ENCODE data around the gene CLRN3.
A peak's percentile ranks its signal among the peaks of the same experiment; 100 is the strongest.

CLRN3 gene

GRCh38 chr10:127869329-127869728 is 23.4 kb downstream of the CLRN3 start:
- DNase-seq (ENCODE audit: low spot score): no peak
- Histone ChIP-seq H3K4me3 (no peak overlapping the region), H3K27ac (no peak overlapping the region)
- TF ChIP-seq, protein P1, sequence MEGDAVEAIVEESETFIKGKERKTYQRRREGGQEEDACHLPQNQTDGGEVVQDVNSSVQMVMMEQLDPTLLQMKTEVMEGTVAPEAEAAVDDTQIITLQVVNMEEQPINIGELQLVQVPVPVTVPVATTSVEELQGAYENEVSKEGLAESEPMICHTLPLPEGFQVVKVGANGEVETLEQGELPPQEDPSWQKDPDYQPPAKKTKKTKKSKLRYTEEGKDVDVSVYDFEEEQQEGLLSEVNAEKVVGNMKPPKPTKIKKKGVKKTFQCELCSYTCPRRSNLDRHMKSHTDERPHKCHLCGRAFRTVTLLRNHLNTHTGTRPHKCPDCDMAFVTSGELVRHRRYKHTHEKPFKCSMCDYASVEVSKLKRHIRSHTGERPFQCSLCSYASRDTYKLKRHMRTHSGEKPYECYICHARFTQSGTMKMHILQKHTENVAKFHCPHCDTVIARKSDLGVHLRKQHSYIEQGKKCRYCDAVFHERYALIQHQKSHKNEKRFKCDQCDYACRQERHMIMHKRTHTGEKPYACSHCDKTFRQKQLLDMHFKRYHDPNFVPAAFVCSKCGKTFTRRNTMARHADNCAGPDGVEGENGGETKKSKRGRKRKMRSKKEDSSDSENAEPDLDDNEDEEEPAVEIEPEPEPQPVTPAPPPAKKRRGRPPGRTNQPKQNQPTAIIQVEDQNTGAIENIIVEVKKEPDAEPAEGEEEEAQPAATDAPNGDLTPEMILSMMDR (IDR thresholded peaks at IDR 0.05): no peak

DNA sequence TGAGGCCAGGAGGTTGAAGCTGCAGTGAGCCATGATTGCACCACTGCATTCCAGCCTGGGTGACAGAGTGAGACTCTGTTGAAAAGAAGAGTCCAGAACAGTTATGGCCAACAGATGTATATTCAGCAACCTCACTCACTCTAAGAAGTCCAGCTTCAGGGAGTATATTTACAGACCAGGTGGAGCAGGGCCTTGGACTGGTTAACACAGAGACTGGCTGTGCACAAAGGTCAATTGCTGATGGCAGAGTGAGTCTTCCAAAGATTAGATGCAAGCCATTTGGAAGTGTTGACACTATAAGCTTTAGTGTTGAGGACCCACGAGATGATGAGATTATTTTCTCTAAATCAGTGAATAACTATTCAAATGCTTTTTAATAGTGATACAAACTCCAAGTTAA is 24.9 kb downstream of the CLRN3 start:
- DNase-seq (ENCODE audit: low spot score): no peak
- TF ChIP-seq, protein P1 (IDR thresholded peaks at IDR 0.05): no peak
- Histone ChIP-seq H3K27ac (no peak overlapping the region), H3K4me3 (no peak overlapping the region)

DNA sequence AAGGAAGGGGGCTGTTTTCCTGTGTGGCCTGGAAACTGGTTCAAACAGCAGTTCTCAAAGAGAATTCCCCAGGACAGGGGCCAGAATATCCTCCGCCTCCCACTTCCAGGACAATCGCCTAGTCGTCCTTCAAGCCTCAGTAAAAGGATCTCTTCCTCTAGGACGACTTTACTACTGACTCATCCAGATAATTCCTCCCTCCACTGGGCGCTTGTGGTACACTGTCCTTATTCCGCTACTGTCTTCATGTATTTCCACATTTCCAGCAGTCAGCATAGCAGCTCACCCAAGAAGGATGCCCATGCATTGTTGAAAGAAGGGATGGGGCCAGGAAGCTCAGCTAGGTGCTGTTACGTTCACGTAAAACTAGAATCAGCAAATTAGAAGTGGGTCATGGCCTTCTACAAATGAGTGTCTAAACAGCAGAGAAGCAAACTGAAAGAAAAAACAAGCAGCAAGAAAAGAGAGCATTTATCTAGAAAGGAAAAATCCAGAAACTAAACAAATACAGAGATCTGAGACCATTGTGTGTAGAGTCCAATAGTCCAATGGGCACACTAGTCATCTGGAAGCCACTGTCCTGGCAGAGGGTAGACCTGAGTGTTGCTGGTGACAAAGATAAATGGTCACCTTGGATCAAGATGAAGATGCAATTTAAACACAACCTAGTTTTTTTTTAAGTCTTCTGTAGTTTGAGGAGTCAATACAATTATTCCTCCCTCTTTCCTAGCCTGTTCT is 26.3 kb downstream of the CLRN3 start:
- H3K4me3 ChIP-seq: no peak overlapping the region
- TF ChIP-seq, protein P1 (IDR thresholded peaks at IDR 0.05): no peak
- no peak for DNase-seq (ENCODE audit: low spot score)
- H3K27ac ChIP-seq: no peak overlapping the region

DNA sequence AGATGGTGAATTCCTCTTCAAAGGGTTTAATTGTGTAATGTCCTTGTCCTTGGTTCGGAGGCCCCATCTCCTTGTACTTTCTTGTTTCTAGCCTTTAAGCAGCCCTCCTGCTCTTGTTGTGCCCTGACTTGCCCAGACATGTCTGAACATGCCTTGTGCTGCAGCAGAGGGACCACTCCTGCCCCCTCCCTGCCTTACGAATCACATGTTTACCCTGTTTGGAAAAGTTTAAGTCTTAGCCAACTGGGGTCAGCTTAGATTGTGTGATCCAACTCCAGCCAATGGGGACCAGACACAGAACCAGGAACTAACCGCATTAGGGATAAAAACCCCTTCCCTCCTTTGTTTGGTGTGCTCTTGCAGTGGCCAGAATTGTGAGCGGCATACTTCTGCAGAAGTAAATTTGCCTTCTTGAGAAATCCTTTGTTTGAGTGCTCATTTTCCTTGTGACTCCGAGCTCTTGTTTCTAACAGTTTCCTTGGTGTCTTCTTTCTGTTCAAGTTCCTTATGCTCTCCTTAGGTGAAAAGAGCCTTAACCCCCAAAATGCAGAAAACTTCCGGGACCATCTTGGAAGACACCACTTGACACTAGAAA is 29.4 kb downstream of the CLRN3 start:
- Histone ChIP-seq H3K27ac (no peak overlapping the region), H3K4me3 (no peak overlapping the region)
- no peak for DNase-seq (ENCODE audit: low spot score)
- TF ChIP-seq, protein P1 (IDR thresholded peaks at IDR 0.05): no peak

DNA sequence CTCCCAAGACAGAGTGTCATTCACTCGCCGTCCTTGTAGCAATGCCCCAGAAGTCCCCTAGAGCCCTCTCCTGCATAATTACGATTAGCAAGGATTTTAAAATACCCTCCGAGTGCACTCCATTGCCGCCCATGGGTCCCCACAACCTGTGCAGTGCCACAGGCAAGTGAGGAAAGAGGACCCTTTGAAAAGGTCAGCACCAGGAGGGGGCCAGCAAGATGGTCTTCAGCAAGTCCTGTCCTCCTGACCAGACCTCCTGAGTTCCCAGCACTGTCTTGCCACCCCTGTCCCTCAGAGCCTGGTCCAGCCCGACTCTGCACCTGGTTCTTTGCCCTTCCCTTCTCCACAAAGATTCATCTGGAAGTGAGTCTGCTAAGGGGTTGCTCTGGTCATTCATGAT is 32.1 kb downstream of the CLRN3 start:
- TF ChIP-seq, protein P1 (IDR thresholded peaks at IDR 0.05): no peak
- peak; percentile 66 for DNase-seq (ENCODE audit: low spot score)
- Histone ChIP-seq H3K27ac (no peak overlapping the region), H3K4me3 (no peak overlapping the region)

GRCh38 chr10:127855976-127856375 is 36.8 kb downstream of the CLRN3 start:
- Histone ChIP-seq H3K4me3 (no peak overlapping the region), H3K27ac (no peak overlapping the region)
- TF ChIP-seq, protein P1 (IDR thresholded peaks at IDR 0.05): no peak
- peak; percentile 62 for DNase-seq (ENCODE audit: low spot score)

GRCh38 chr10:127855591-127855881 is 37.2 kb downstream of the CLRN3 start:
- DNase-seq (ENCODE audit: low spot score): peak; percentile 43
- TF ChIP-seq, protein P1 (IDR thresholded peaks at IDR 0.05): no peak
- H3K27ac ChIP-seq: no peak overlapping the region
- no peak overlapping the region for H3K4me3 ChIP-seq

All from coronary artery (tissue), 2 donors.